SK-N-SH (cell line): ENCODE data around the gene CD6. TPM values are rescaled to one million over a fixed set of nuclear protein-coding genes. Genes with fewer than 3 reads are reported as not detected.

Source experiments
- CTCF ChIA-PET: fragments of 300-600, 350-600 bp; formaldehyde crosslinking; extraction: SDS; loops from one replicate; lab custom pipeline; 2021; lab: Yijun Ruan, JAX
- POLR2A ChIA-PET: fragments of 350-600 bp; sonication (Branson Sonifier 250); formaldehyde crosslinking; extraction: SDS; loops from one replicate; lab custom pipeline; 2020; ENCODE audit warnings: antibody characterized with exemption, inconsistent platforms; lab: Yijun Ruan, JAX
- DNase-seq: peaks from one replicate; pipeline ENCODE4 v3.0.0; 2012
- H2AFZ ChIP-seq: fragments of 200-600 bp; sonication (generic); 2 replicates; pipeline ENCODE4 v1.8.1; 2016; ENCODE audit warnings: antibody characterized with exemption, mild to moderate bottlenecking, low read depth
- H3F3A ChIP-seq: fragments of 200-600 bp; sonication (generic); replicated peaks from 2 replicates; pipeline ENCODE3; 2016; ENCODE audit warnings: antibody characterized with exemption, mild to moderate bottlenecking; ENCODE audit not compliant: insufficient read depth
- H3K27ac ChIP-seq, 2 experiments: fragments of 200-500 bp in 1 of 2; fragments of 200-600 bp in 1 of 2; sonication (Bioruptor generic) in 1 of 2; sonication (generic), shearing (Covaris generic) in 1 of 2; 2 replicates each; pipeline versions ENCODE4 v1.5.1 to v1.6.1; 2014 to 2016; ENCODE audit warnings: low read depth in 2 of 2, inconsistent platforms in 1 of 2, low read length in 1 of 2, mild to moderate bottlenecking in 1 of 2, mixed read lengths in 1 of 2
- H3K27me3 ChIP-seq: fragments of 200-600 bp; sonication (generic), shearing (Covaris generic); 2 replicates; pipeline ENCODE4 v1.6.1; 2016; ENCODE audit warnings: mixed run types; ENCODE audit not compliant: insufficient read depth
- H3K36me3 ChIP-seq, 2 experiments: fragments of 200-500 bp in 1 of 2; fragments of 200-600 bp in 1 of 2; sonication (Bioruptor generic) in 1 of 2; sonication (generic) in 1 of 2; replicated peaks in 1 of 2; 2 replicates each; pipeline versions ENCODE3 to v1.5.1; 2014 to 2016; ENCODE audit warnings: low read length in 1 of 2, mild to moderate bottlenecking in 1 of 2; ENCODE audit not compliant: insufficient read depth in 2 of 2, control insufficient read depth in 1 of 2
- H3K4me1 ChIP-seq, 2 experiments: fragments of 200-500 bp in 1 of 2; fragments of 200-600 bp in 1 of 2; sonication (Bioruptor generic) in 1 of 2; sonication (generic), shearing (Covaris generic) in 1 of 2; 2 replicates each; pipeline versions ENCODE4 v1.5.1 to v1.6.1; 2014 to 2016; ENCODE audit warnings: low read depth in 1 of 2, low read length in 1 of 2, mixed run types in 1 of 2; ENCODE audit not compliant: insufficient read depth in 2 of 2, control insufficient read depth in 1 of 2
- H3K4me2 ChIP-seq: fragments of 200-600 bp; sonication (generic), shearing (Covaris generic); 2 replicates; pipeline ENCODE4 v1.6.1; 2017; ENCODE audit warnings: mixed run types
- H3K4me3 ChIP-seq, 2 experiments: fragments of 200-500 bp in 1 of 2; fragments of 200-600 bp in 1 of 2; sonication (Bioruptor generic) in 1 of 2; sonication (generic), shearing (Covaris generic) in 1 of 2; 2 replicates each; pipeline versions ENCODE4 v1.5.1 to v1.8.1; 2014 to 2016; ENCODE audit warnings: low read depth in 2 of 2, inconsistent platforms in 1 of 2, low read length in 1 of 2, mild to moderate bottlenecking in 1 of 2, mixed read lengths in 1 of 2, moderate library complexity in 1 of 2
- H3K79me2 ChIP-seq: fragments of 200-600 bp; sonication (generic); 2 replicates; pipeline ENCODE4 v1.8.1; 2017; ENCODE audit warnings: mild to moderate bottlenecking; ENCODE audit not compliant: insufficient read depth
- H3K9ac ChIP-seq: fragments of 200-600 bp; sonication (generic); 2 replicates; pipeline ENCODE4 v1.6.1; 2017; ENCODE audit warnings: mixed run types
- H3K9me2 ChIP-seq: fragments of 200-600 bp; sonication (generic); 2 replicates; pipeline ENCODE4 v1.6.1; 2017; ENCODE audit warnings: mixed run types
- H3K9me3 ChIP-seq: fragments of 200-600 bp; sonication (generic); 2 replicates; pipeline ENCODE4 v1.6.1; 2017; ENCODE audit warnings: mixed run types, mild to moderate bottlenecking, moderate library complexity
- H4K20me1 ChIP-seq: fragments of 200-600 bp; sonication (generic); 2 replicates; pipeline ENCODE4 v1.6.1; 2017; ENCODE audit warnings: mild to moderate bottlenecking, mixed run types; ENCODE audit not compliant: insufficient read depth
- CTCF ChIP-seq: fragments of 200-600 bp; sonication (generic); IDR thresholded peaks from 2 replicates; pipeline ENCODE4 v1.6.1; 2017; ENCODE audit warnings: antibody characterized with exemption, mild to moderate bottlenecking, moderate library complexity
- EZH2phosphoT487 ChIP-seq: fragments of 200-600 bp; sonication (generic); IDR thresholded peaks from 2 replicates; pipeline ENCODE4 v1.6.1; 2017; ENCODE audit warnings: low read depth, mixed run types, mild to moderate bottlenecking, antibody characterized with exemption, moderate library complexity, borderline replicate concordance
- FOXM1 ChIP-seq: IDR thresholded peaks from 2 replicates; pipeline ENCODE4 v1.4.0; 2012; ENCODE audit warnings: low read depth, mild to moderate bottlenecking
- IRF3 ChIP-seq: fragments of 150-350 bp; IDR thresholded peaks from 2 replicates; pipeline ENCODE4 v1.6.1; 2016; ENCODE audit warnings: mild to moderate bottlenecking, low read depth, low read length
- MEF2A ChIP-seq: IDR thresholded peaks from 2 replicates; pipeline ENCODE4 v1.4.0; 2012; ENCODE audit warnings: low read depth, borderline replicate concordance
- NRF1 ChIP-seq: IDR thresholded peaks from 2 replicates; pipeline ENCODE4 v1.6.1; 2012; ENCODE audit warnings: low read depth, mild to moderate bottlenecking, low read length
- PBX3 ChIP-seq: IDR thresholded peaks from 2 replicates; pipeline ENCODE4; 2012
- RAD21 ChIP-seq: IDR thresholded peaks from 2 replicates; pipeline ENCODE4 v1.6.1; 2012; ENCODE audit warnings: mild to moderate bottlenecking, low read length
- SIN3A ChIP-seq: IDR thresholded peaks from 2 replicates; pipeline ENCODE4 v1.6.1; 2012; ENCODE audit warnings: low read depth, mild to moderate bottlenecking, low read length, moderate library complexity, borderline replicate concordance
- SMC3 ChIP-seq: IDR thresholded peaks from 2 replicates; pipeline ENCODE4 v1.6.1; 2012; ENCODE audit warnings: low read depth, low read length, improper control_type of control experiment
- TAF1 ChIP-seq: IDR thresholded peaks from 2 replicates; pipeline ENCODE4 v1.6.1; 2012; ENCODE audit warnings: low read depth, mild to moderate bottlenecking, low read length, moderate library complexity, borderline replicate concordance
- TCF12 ChIP-seq: IDR thresholded peaks from 2 replicates; pipeline ENCODE4 v1.4.0; 2012
- TEAD4 ChIP-seq: IDR thresholded peaks from 2 replicates; pipeline ENCODE4 v1.4.0; 2012; ENCODE audit warnings: mild to moderate bottlenecking, borderline replicate concordance; ENCODE audit not compliant: insufficient read depth
- ZBTB33 ChIP-seq: IDR thresholded peaks from 2 replicates; pipeline ENCODE4 v1.4.0; 2012; ENCODE audit warnings: low read depth, borderline replicate concordance
- WGBS: methylation state at CpG from one replicate; pipeline ENCODE4 v1.1.6; 2017; ENCODE audit warnings: low lambda C conversion rate; 5-methylcytosine and 5-hydroxymethylcytosine counted together
- polyA plus RNA-seq, 3 experiments: library from polyadenylated mRNA; depleted of rRNA; stranded (reverse); fragments of >200 nt; gene quantifications; 2 replicates each; pipeline ENCODE4 v1.2.3, GENCODE V29; 2012

CD6 gene
- polyA plus RNA-seq, 1 of the 3 experiments (the other 2 are of a cell fraction) = not detected

GRCh38 chr11:61027141-61027840 is 55.8 kb downstream of the CD6 start:
- Histone ChIP-seq H3F3A (no peaks in the 10 kb centered on the region), H3K36me3 (no peaks in the 10 kb centered on the region), H3K27me3 (no peaks in the 10 kb centered on the region; the same call in 1 of the 2 replicates), H3K79me2 (no peaks in the 10 kb centered on the region), H2AFZ (no peak overlapping the region), H3K27ac (no peak overlapping the region), H3K9me3 (no peaks in the 10 kb centered on the region), H3K9ac (no peak overlapping the region), H3K4me2 (no peak overlapping the region), H3K4me1 (no peaks in the 10 kb centered on the region; a peak in 1 of 4 replicates), H4K20me1 (no peaks in the 10 kb centered on the region), H3K4me3 (no peak overlapping the region), H3K9me2 (no peaks in the 10 kb centered on the region)
- no peak for TF ChIP-seq EZH2phosphoT487
- TF ChIP-seq ZBTB33 = no peak
- TF ChIP-seq IRF3 = no peak
- TF ChIP-seq PBX3 = no peak
- TF ChIP-seq NRF1 = no peak
- no peak for TF ChIP-seq SMC3
- no peak for TF ChIP-seq TCF12
- TF ChIP-seq TAF1 = no peak
- no peak for TF ChIP-seq RAD21
- TF ChIP-seq MEF2A = no peak
- no peak for TF ChIP-seq CTCF
- TF ChIP-seq SIN3A = no peak
- no peak for TF ChIP-seq TEAD4
- TF ChIP-seq FOXM1 = no peak
- POLR2A ChIA-PET = no interaction called here
- no peak for DNase-seq
- CTCF ChIA-PET = no interaction called here
- 69% methylated on average over 13 of the region's 17 CpGs for WGBS
